ENCODE measurements around the gene RTN4RL1. TPM values are rescaled to one million over a fixed set of nuclear protein-coding genes. Genes with fewer than 3 reads are reported as not detected.

Gene RTN4RL1
- total RNA-seq, 4 donors from 2014 or later: 4.2 to 11.9 (median 9.8) TPM

DNA sequence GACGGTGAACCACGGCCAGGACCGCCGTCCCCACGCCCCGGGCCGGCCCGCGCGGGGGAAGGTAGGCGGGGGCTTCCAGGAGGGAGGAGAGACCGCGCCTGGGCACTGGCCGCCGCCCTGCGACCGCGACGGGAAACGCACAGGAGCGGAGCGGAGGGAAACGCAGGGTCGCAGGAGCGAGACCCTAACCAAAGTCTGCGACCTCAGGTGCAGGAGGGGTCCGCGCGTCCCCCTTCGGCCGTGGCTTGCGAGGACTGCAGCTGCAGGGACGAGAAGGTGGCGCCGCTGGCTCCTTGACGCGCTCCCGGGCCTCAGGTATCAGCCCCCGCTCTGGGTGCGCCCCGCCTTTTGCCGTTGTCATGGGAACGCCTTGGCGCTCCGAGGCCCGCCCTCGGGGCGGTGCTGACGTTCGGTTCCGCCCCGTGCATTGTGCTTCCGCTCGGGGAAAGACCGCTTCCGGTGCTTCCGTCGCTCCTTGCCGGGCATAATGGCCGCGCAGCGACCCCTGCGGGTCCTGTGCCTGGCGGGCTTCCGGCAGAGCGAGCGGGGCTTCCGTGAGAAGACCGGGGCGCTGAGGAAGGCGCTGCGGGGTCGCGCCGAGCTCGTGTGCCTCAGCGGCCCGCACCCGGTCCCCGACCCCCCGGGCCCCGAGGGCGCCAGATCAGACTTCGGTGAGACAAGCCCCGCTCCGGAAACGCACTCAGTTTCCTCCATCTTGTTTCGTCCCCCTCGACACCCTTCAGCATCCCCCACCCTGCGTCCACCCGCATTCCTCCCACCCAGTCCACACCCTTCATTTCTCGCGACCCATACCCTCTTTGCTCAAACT is 16.6 kb upstream of the RTN4RL1 start, which contains the start of gene OVCA2:
TSS of gene OVCA2 (plus strand) at position 462 of the 829 bp plus-strand sequence. CDS start at position 488, 26 bp downstream.
- no peak for TF ChIP-seq CTCF (IDR thresholded peaks at IDR 0.05; ENCODE audit: low read depth)

DNA sequence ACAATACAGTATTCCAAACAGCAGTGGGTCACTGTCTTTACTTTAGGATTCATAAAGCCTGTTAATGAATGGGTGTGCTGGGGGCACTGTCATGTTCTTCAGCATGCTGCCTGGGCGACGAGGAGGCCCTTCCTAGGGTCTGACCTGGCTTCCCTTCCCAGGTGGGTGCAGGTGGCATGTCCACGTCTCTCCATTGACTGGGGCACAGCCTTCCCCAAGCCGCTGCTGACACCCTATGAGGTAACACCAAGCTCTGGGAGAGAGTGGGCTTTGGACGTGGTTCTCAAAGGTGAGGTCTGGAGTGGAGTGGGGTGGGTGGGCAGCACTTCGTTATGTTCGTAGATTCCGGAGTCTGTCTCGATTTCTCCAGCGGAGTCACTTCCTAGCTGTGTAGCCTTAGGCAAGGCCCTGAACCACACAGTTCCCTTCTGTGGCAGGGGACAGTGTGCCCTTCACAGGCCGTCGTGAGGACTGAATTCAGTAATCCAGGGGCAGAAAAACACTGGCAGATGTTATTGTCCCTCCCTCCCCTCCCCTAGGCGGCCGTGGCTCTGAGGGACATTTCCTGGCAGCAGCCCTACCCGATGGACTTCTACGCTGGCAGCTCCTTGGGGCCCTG is 15.9 kb upstream of the RTN4RL1 start:
- TF ChIP-seq CTCF (IDR thresholded peaks at IDR 0.05; ENCODE audit: low read depth): no peak

GRCh38 chr17:2040219-2040827 is 15.2 kb upstream of the RTN4RL1 start:
- no peak for TF ChIP-seq CTCF (IDR thresholded peaks at IDR 0.05; ENCODE audit: low read depth)

- no peak for TF ChIP-seq CTCF (IDR thresholded peaks at IDR 0.05; ENCODE audit: low read depth)
Observed at GRCh38 chr17:2037155-2037554, 12.0 kb upstream of the RTN4RL1 start.

GRCh38 chr17:2035541-2036488 is 10.7 kb upstream of the RTN4RL1 start:
- TF ChIP-seq CTCF (IDR thresholded peaks at IDR 0.05; ENCODE audit: low read depth): no peak

- TF ChIP-seq CTCF (IDR thresholded peaks at IDR 0.05; ENCODE audit: low read depth): no peak
Observed at GRCh38 chr17:2034806-2035540, 9.8 kb upstream of the RTN4RL1 start.
